GM12878 (cell line): ENCODE measurements around the gene ATXN1.

Source experiments
- CTCF ChIP-seq, 3 experiments: IDR thresholded peaks in 2 of 3; conservative IDR thresholded peaks in 1 of 3; 2 replicates each; pipeline ENCODE4 v1.5.1; 2011; ENCODE audit warnings: low read depth in 3 of 3, low read length in 3 of 3, mild to moderate bottlenecking in 3 of 3, control low read depth in 2 of 3, moderate library complexity in 2 of 3, inconsistent platforms in 1 of 3, mixed read lengths in 1 of 3; ENCODE audit not compliant: control insufficient read depth in 2 of 3, insufficient read depth in 1 of 3; ENCODE audit errors: extremely low read depth in 1 of 3
- FOXM1 ChIP-seq: IDR thresholded peaks from 2 replicates; pipeline ENCODE4 v1.6.1; 2012; ENCODE audit warnings: low read depth, mild to moderate bottlenecking, inconsistent platforms, low read length, moderate library complexity
- NR2C1 ChIP-seq: fragments of 450-650 bp; IDR thresholded peaks from 2 replicates; pipeline ENCODE4 v1.6.1; 2017; ENCODE audit warnings: antibody characterized with exemption, mild to moderate bottlenecking, moderate library complexity
- POLR2A ChIP-seq: IDR thresholded peaks from 2 replicates; pipeline ENCODE4 v1.6.1; 2011; ENCODE audit warnings: low read depth, mild to moderate bottlenecking, low read length
- REST ChIP-seq: IDR thresholded peaks from 2 replicates; pipeline ENCODE4 v1.6.1; 2012; ENCODE audit warnings: mild to moderate bottlenecking, low read depth, low read length
- USF1 ChIP-seq: IDR thresholded peaks from 2 replicates; pipeline ENCODE4 v1.6.1; 2011; ENCODE audit warnings: borderline replicate concordance, low read depth, mild to moderate bottlenecking, moderate library complexity, mixed read lengths, low read length; ENCODE audit not compliant: insufficient read depth; ENCODE audit errors: extremely low read length
- ZNF274 ChIP-seq: IDR thresholded peaks from one replicate; pipeline ENCODE4 v1.8.0; 2011; ENCODE audit not compliant: insufficient read length, insufficient read depth

- TF ChIP-seq ZNF274: no peak
- TF ChIP-seq REST: no peak
- TF ChIP-seq USF1: no peak
- TF ChIP-seq POLR2A: no peak
- TF ChIP-seq FOXM1: no peak
- TF ChIP-seq NR2C1: no peak
- no peak for TF ChIP-seq CTCF (IDR thresholded peaks at IDR 0.05 in 2 of 3, conservative IDR thresholded peaks at IDR 0.05 in 1 of 3; ENCODE audit: control insufficient read depth in 2 of 3, extremely low read depth in 1 of 3, insufficient read depth in 1 of 3, low read depth in 3 of 3, low read length in 3 of 3)
Measured at GRCh38 chr6:16470502-16471221, 290.6 kb downstream of the ATXN1 start.
